SKM-1 (cell line): ENCODE data around the gene KXD1.
"Not testable (repeated sequence)": the region's sequence is repeated elsewhere in the genome, so short reads cannot be mapped to it uniquely, and the experiment has no call there.

ENCODE experiments used
- DNase-seq: peaks from one replicate; lab custom pipeline; 2025; ENCODE audit not compliant: unreplicated experiment; lab: John Stamatoyannopoulos, UW

Gene KXD1

DNA sequence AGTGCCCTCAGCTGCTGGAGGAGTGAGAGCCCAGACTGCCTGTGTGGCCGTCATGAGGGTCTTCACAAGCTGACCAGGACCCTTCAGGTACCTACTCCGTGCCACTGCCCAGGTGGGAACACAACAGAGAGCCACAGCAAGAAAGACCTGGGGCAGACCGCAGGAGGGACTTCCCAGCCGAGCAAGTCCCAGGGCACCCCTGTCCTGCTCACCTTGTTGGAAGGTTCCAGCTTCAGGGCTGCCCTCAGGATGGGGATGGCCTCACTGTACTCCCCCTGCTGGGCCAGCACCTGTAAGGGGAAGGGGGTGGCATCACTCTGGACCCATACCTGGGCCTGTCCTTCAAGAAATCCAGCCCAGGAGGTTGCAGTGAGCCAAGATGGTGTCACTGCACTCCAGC lies 24.6 kb upstream of the KXD1 start:
- DNase-seq, result no peak

DNA sequence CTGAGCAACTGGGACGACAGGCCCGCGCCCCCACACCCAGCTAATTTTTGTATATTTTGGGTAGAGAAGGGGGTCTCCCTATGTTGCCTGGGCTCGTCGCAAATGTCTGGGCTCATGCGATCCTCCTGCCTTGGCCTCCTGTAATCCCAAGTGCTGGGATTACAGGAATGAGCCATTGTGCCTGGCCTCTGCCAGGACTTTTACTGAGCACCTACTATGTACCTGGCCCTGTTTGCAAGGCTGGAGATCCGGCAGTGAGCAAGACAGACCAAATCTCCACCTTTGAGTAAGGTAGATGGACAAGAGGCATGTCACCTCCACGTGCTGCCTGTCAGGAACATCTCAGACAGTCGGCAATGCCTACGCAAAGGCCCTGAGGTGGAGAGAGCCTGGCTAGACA lies 21.2 kb upstream of the KXD1 start:
- no peak for DNase-seq

GRCh38 chr19:18537431-18537830 lies 20.2 kb upstream of the KXD1 start:
- DNase-seq, result no peak

DNA sequence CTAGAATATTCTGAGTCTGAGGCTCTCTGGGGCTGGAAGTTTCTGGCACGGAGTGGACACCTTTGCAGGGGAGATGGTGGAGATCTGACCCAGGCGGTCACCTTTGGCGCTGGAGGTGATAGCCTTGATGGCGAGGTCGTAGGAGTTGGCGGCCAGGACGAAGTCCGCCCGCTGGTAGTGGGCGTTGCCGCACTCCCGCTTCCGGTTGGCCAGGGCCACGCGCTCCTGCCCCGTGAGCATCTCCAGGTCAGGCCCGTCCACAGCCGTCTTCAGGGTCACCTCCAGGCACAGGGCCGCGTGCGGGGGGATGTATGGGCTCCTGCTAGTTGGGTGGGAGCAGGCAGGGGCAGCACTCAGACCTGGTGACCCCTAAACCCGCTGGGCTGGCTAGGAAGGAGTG lies 19.6 kb upstream of the KXD1 start:
- DNase-seq, result no peak

- no peak for DNase-seq
Observed at GRCh38 chr19:18539372-18539771, 18.3 kb upstream of the KXD1 start.

- not testable (repeated sequence) for DNase-seq
Observed at GRCh38 chr19:18540200-18540599, 17.5 kb upstream of the KXD1 start.

DNA sequence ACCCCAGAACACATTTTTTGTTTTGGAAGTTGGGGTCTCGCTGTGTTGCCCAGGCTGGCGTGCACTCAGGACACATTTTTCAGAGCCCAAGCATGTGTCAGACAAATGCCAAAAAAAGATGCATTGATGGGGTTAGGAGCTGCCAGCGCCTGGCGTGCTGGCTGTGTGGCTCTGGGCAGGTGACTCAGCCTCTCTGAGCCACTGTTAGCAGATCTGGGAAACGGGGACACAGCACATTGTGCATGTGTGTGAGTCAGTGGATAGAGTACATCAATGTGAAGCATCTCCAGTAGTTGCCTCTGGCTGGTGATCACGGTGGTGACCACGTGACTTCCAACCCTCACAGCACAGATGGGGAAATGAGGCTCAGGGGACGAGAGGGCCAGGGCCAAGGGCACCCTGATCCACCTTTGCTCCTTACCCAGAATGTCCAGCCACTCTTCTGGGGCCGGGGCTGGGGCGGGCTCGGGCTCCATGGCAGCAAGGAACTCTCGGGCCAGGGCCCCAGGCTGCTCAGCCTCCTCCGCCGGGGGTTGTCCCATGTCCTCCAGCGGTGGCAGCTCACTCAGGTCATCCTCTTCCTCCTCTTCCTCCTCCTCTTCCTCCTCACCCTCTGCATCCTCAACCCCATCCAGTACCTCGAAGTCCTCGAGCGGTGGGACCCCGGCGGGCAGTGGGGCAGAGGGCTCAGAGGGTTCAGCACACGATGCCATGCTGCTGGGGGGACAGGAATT lies 16.2 kb upstream of the KXD1 start:
- no peak for DNase-seq

DNA sequence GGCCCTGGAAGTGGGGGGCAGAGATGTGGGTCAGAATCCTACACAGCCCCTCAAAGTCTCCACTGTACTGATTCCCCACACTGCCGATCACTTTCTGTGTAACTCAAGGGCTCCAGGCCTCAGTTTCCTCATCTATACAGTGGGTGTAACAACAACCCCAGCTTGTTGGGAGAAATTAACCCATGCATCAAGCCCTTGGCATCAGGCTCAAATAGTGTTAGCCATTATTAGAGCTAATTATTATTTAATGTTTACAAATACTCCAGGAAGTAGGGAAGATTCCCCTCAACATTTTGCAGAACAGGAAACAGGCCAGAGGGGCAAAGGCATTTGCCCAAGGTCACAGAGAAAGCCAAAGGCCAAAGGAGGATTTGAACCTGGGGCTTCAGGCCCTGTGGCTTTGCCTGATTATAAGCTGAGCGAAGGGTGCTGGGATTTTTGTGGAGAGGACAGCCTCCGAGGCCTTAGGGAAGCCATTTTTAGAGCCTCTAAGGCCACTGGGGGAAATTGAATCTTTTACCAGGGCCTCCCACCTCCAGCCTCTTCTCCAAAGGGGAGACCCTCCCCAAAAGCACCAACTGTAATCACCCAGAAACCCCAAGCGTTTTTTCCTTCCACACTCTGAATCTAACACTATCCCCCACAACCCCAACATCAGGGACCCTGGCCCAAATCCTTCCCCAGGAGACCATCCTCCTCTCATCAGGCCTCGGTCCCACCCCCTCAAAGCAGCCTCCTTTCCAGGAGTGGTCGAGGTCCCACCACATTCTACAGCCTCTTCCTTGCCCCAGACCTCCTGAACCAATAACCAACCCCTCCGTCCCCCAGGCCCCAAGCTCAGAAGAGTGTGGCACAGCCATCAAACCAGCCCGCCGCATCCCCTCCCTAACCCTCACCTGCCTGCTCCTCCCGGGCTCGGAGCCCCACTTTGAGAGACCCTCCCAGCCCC lies 15.4 kb upstream of the KXD1 start:
- DNase-seq, result no peak

- peak; percentile 50 for DNase-seq
Observed at GRCh38 chr19:18542941-18543813, 14.5 kb upstream of the KXD1 start, which contains the start of gene FKBP8. FKBP8 (minus strand) TSS chr19:18543573; CDS start chr19:18541970, 1,603 bp downstream.

- peak; percentile 88 for DNase-seq
Observed at GRCh38 chr19:18543814-18544475, 13.7 kb upstream of the KXD1 start.

- no peak for DNase-seq
Observed at GRCh38 chr19:18551631-18552030, 6.0 kb upstream of the KXD1 start.

DNA sequence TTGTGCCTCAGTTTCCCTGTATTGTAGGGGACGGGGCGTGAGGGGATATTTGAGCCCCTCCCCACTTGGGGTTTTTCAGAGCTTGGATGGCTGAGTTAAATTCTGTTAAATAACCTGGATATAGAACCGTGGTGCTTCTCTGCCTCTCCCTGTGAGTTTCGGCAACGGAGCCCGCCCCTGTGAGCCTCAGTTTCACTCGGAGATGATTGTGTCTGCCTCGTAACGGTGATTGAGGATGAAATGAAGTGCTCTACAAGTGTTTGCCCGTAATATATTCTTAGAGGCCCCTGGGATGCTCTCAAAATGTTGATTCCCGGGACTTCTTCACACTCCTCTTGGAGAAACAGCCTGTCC lies 509 bp downstream of the KXD1 start:
- no peak for DNase-seq

- no peak for DNase-seq
Observed at GRCh38 chr19:18558604-18559003, 934 bp downstream of the KXD1 start.

GRCh38 chr19:18559685-18560084 lies 2.0 kb downstream of the KXD1 start:
- no peak for DNase-seq

DNA sequence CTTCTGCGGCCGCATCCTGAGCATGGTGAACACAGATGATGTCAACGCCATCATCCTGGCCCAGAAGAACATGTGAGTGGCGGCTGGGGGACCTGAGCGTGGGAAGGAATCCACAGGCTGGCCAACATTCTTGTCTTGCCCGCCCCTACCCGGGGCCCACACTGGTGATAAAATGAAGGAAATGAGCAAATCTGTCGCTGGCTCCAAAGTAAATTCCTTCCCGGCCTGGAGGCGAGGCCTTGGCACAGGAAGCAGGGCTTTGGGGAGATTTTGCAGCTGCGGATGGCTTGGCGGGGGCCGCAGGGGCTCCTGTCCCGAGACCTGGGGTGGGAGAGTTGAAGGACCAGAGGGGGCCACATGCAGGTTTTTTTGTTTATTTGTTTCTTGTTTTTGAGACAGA lies 4.4 kb downstream of the KXD1 start:
- DNase-seq, result no peak

DNA sequence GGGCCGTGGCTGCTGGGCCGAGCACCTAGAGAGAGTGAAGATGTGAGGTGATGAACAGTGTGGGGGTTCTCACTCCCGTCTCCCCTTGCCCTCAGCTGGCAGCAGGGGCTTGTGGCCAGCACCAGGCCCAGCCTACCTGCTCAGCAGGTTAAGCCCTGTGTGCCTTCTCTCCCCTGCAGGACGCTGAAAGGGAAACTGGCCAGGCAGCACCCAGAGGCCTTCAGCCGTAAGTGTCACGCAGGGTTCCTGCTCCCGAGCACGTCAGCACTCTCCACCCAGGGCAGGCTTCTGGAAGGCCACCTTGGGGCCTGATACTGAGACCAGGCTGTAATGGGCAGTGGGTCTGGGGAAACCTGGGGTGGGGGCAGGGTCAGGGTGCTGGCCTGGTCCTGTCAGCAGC lies 9.3 kb downstream of the KXD1 start:
- DNase-seq, result no peak

- no peak for DNase-seq
Observed at GRCh38 chr19:18568367-18568766, 10.7 kb downstream of the KXD1 start.

GRCh38 chr19:18571564-18572344 lies 14.1 kb downstream of the KXD1 start, which contains the start of gene UBA52:
UBA52 (plus strand) TSS chr19:18571857; CDS start chr19:18573301, 1,444 bp downstream.
- DNase-seq, result peak; percentile 93

GRCh38 chr19:18574691-18575291 lies 17.1 kb downstream of the KXD1 start:
- DNase-seq, result no peak
